Calu3 (cell line): ENCODE data around the gene RPS6KA2. TPM values are rescaled to one million over a fixed set of nuclear protein-coding genes. Genes with fewer than 3 reads are reported as not detected.

Experiments used
- BruUV-seq: library from RNA; stranded (reverse); fragments of 400-500 nt; replicated peaks from 2 replicates; lab custom pipeline; 2021; lab: Mats Ljungman, UMichigan
- CTCF ChIA-PET: fragments of 300-600 bp; sonication (Branson Sonifier 250); formaldehyde crosslinking; loops from one replicate; lab custom pipeline; 2022; ENCODE audit warnings: antibody characterized with exemption; lab: Charles Lee
- DNase-seq: peaks from one replicate; pipeline ENCODE4 v3.0.0; 2022
- H3K27ac Mint-ChIP-seq: one replicate; pipeline ENCODE4 v1.8.0; 2022; ENCODE audit warnings: mixed read lengths; ENCODE audit not compliant: unreplicated experiment
- H3K27me3 Mint-ChIP-seq: one replicate; pipeline ENCODE4 v1.8.0; 2022; ENCODE audit warnings: mixed read lengths; ENCODE audit not compliant: unreplicated experiment
- H3K36me3 Mint-ChIP-seq: one replicate; pipeline ENCODE4 v1.8.0; 2022; ENCODE audit warnings: mild to moderate bottlenecking, moderate library complexity, mixed read lengths; ENCODE audit not compliant: insufficient read depth, unreplicated experiment
- H3K4me1 Mint-ChIP-seq: one replicate; pipeline ENCODE4 v1.8.0; 2022; ENCODE audit warnings: mild to moderate bottlenecking, low read depth, mixed read lengths; ENCODE audit not compliant: unreplicated experiment
- H3K4me3 Mint-ChIP-seq: one replicate; pipeline ENCODE4 v1.8.0; 2022; ENCODE audit warnings: mild to moderate bottlenecking, low read depth, moderate library complexity, mixed read lengths; ENCODE audit not compliant: unreplicated experiment
- H3K9me3 Mint-ChIP-seq: one replicate; pipeline ENCODE4 v1.8.0; 2022; ENCODE audit warnings: low read depth, mixed read lengths; ENCODE audit not compliant: unreplicated experiment
- CTCF ChIP-seq: fragments of 200-600 bp; IDR thresholded peaks from one replicate; pipeline ENCODE4 v1.8.0; 2022; ENCODE audit warnings: antibody characterized with exemption; ENCODE audit not compliant: unreplicated experiment
- intact Hi-C: fragments of 100-400 bp; cut with micrococcal nuclease; formaldehyde crosslinking; loops from one replicate; pipeline ENCODE4 v1.10.0; 2022; ENCODE audit not compliant: unreplicated experiment
- total RNA-seq: library from RNA; stranded (reverse); gene quantifications from 2 replicates; pipeline ENCODE4 v1.2.3, GENCODE V29; 2022

Gene RPS6KA2
- total RNA-seq, 1 experiment from 2014 or later = 41.3 TPM

- Mint-ChIP-seq H3K27ac (no peak overlapping the region), H3K9me3 (no peaks in the 10 kb centered on the region), H3K27me3 (no peaks in the 10 kb centered on the region), H3K4me3 (no peak overlapping the region), H3K4me1 (peaks cover 26% of the 10 kb centered on the region), H3K36me3 (peaks cover 24% of the 10 kb centered on the region)
- intact Hi-C loops = no loop called here
- BruUV-seq = no TSS peak
- CTCF ChIA-PET = no interaction called here
- no peak for TF ChIP-seq CTCF
- no peak for DNase-seq
Observed at GRCh38 chr6:166538297-166539010, 88.6 kb downstream of the RPS6KA2 start.

- peaks cover 21% of the 10 kb centered on the region for H3K36me3 Mint-ChIP-seq
- no peaks in the 10 kb centered on the region for H3K27me3 Mint-ChIP-seq
- intact Hi-C loops = no loop called here
- H3K9me3 Mint-ChIP-seq = no peaks in the 10 kb centered on the region
- no peak overlapping the region for H3K4me3 Mint-ChIP-seq
- peaks cover 25% of the 10 kb centered on the region for H3K4me1 Mint-ChIP-seq
- DNase-seq = no peak
- CTCF ChIA-PET = no interaction called here
- no TSS peak for BruUV-seq
- no peak overlapping the region for H3K27ac Mint-ChIP-seq
- no peak for TF ChIP-seq CTCF
Observed at GRCh38 chr6:166534658-166535406, 92.2 kb downstream of the RPS6KA2 start.

GRCh38 chr6:166533205-166533824, 93.7 kb downstream of the RPS6KA2 start:
- no peak for DNase-seq
- intact Hi-C loops = no loop called here
- Mint-ChIP-seq H3K27ac (no peak overlapping the region), H3K4me3 (no peak overlapping the region), H3K27me3 (no peaks in the 10 kb centered on the region), H3K9me3 (no peaks in the 10 kb centered on the region), H3K4me1 (peaks cover 29% of the 10 kb centered on the region), H3K36me3 (peaks cover 22% of the 10 kb centered on the region)
- TF ChIP-seq CTCF = no peak
- no TSS peak for BruUV-seq
- CTCF ChIA-PET = no interaction called here

DNA sequence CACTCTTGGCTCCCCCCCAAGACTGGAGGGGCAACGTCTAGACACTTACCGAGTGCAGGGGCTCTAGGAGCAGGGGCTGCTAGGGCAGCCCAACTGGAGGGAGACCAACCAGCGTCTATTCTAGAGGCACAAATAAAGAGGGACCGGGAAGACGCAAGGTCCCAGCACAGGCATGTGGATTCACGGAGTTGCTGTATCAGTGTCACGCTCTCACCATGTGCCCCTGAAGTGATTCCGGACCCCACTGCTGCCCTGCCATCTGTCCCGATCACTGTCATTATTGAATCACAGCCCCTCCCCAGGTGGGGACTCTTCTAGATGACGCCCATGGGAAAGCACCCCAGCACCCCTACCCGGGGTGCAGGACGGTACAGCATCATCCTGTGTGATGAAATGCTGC, 94.7 kb downstream of the RPS6KA2 start:
- DNase-seq = no peak
- Mint-ChIP-seq H3K4me1 (peaks cover 29% of the 10 kb centered on the region), H3K9me3 (no peaks in the 10 kb centered on the region), H3K4me3 (no peak overlapping the region), H3K27ac (no peak overlapping the region), H3K36me3 (peaks cover 15% of the 10 kb centered on the region), H3K27me3 (no peaks in the 10 kb centered on the region)
- intact Hi-C loops = no loop called here
- CTCF ChIA-PET = no interaction called here
- no TSS peak for BruUV-seq
- no peak for TF ChIP-seq CTCF
